ENCODE measurements around the gene MXI1. TPM values are rescaled to one million over a fixed set of nuclear protein-coding genes. Genes with fewer than 3 reads are reported as not detected.

MXI1 gene
- total and polyA plus RNA-seq, 2 of the 4 experiments (the other 2 are of a cell fraction) = 7.2 to 11.8 TPM

DNA sequence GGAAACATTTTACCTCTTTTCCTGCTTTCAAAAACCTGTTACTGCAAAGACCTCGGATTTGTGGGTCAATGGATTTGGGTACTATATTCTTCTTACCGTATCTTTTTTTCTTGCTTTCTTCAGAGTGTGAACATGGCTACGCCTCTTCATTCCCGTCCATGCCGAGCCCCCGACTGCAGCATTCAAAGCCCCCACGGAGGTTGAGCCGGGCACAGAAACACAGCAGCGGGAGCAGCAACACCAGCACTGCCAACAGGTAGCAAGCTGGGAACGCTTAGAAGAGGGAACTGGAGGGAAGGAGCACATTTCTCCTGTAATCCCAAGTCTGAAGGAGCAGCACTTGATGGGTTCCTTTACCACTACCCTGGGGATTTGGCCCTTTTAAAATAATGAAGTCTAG lies 20.7 kb downstream of the MXI1 start:
- Histone ChIP-seq H3K18ac (ENCODE audit: low read depth, low read length) (no peak overlapping the region), H3K56ac (ENCODE audit: extremely low read depth, insufficient read depth, low read length) (no peak overlapping the region), H4K20me1 (ENCODE audit: insufficient read depth, low read length) (peaks cover 3% of the 10 kb centered on the region), H3K27me3 (ENCODE audit: control insufficient read depth, insufficient read depth, low read length) (no peaks in the 10 kb centered on the region), H4K91ac (ENCODE audit: insufficient read depth, low read depth, low read length) (no peak overlapping the region), H4K8ac (ENCODE audit: low read depth in 2 of 2, low read length in 2 of 2) (no peak overlapping the region), H3K9me3 (ENCODE audit: control insufficient read depth, insufficient read depth, low read length) (no peaks in the 10 kb centered on the region), H2AK9ac (replicated peaks; ENCODE audit: low read depth, low read length, poor library complexity) (no peak overlapping the region), H2AK5ac (ENCODE audit: low read depth, low read length) (no peak overlapping the region), H2BK5ac (ENCODE audit: low read depth, low read length, poor library complexity, severe bottlenecking) (no peak overlapping the region), H3K4me1 (ENCODE audit: control insufficient read depth, insufficient read depth, low read length) (no peaks in the 10 kb centered on the region), H4K5ac (ENCODE audit: low read depth, low read length) (no peak overlapping the region), H3K27ac (ENCODE audit: insufficient read depth, low read length) (no peak overlapping the region), H3K36me3 (ENCODE audit: control insufficient read depth, insufficient read depth, low read length) (peaks cover 5% of the 10 kb centered on the region; the same call in 1 of the 2 replicates), H3K14ac (replicated peaks; ENCODE audit: low read depth, low read length) (no peak overlapping the region), H3K4me2 (ENCODE audit: low read depth, low read length) (no peak overlapping the region), H3K9me1 (ENCODE audit: insufficient read depth, low read length) (no peaks in the 10 kb centered on the region), H2BK120ac (ENCODE audit: low read depth, low read length) (no peak overlapping the region), H2BK15ac (ENCODE audit: low read depth, low read length) (no peak overlapping the region), H3K4me3 (ENCODE audit: insufficient read depth, low read depth, low read length) (no peak overlapping the region), H2AFZ (replicated peaks; ENCODE audit: low read length, poor library complexity) (no peak overlapping the region), H3K4ac (ENCODE audit: low read depth, low read length) (no peak overlapping the region), H3K23ac (ENCODE audit: low read depth, low read length) (no peak overlapping the region), H2BK20ac (ENCODE audit: low read depth, low read length) (no peak overlapping the region), H3K9ac (ENCODE audit: low read depth, low read length) (no peak overlapping the region), H3K79me1 (ENCODE audit: low read depth in 1 of 2, low read length in 2 of 2) (no peaks in the 10 kb centered on the region)
- WGBS, 2 experiments (ENCODE audit: extremely low coverage in 2 of 2, insufficient read length in 1 of 2) = 80% methylated on average over 1 of the region's 10 CpGs; no CpG with 5 or more reads in 1 of the 2 experiments
- CTCF ChIA-PET = no interaction called here
- DNase-seq = no peak
- dilution Hi-C loops (cut with HindIII; ENCODE audit: low sequenced_read_pairs, unreplicated experiment) (no loop called here), in situ Hi-C loops (cut with MboI; ENCODE audit: low sequenced_read_pairs) (no loop called here), intact Hi-C loops (cut with micrococcal nuclease) (loop anchor here (5.0 kb wide), 1 partner anchor 346 kb away; no protein-coding TSS in a partner anchor)
- POLR2A ChIA-PET (ENCODE audit: unreplicated experiment) = no interaction called here
- TF ChIP-seq BHLHE40 (IDR thresholded peaks at IDR 0.05; ENCODE audit: low read depth, low read length) = no peak
- no peak for TF ChIP-seq MAFK (IDR thresholded peaks at IDR 0.05; ENCODE audit: low read depth, low read length)
- TF ChIP-seq, protein P1, sequence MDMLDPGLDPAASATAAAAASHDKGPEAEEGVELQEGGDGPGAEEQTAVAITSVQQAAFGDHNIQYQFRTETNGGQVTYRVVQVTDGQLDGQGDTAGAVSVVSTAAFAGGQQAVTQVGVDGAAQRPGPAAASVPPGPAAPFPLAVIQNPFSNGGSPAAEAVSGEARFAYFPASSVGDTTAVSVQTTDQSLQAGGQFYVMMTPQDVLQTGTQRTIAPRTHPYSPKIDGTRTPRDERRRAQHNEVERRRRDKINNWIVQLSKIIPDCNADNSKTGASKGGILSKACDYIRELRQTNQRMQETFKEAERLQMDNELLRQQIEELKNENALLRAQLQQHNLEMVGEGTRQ (IDR thresholded peaks at IDR 0.05; ENCODE audit: low read depth, low read length) = no peak
- TF ChIP-seq NFE2L2 (IDR thresholded peaks at IDR 0.05; ENCODE audit: low read depth, low read length) = no peak
- TF ChIP-seq SMC3 (IDR thresholded peaks at IDR 0.05; ENCODE audit: low read depth, low read length) = no peak
- no peak for TF ChIP-seq RCOR1 (IDR thresholded peaks at IDR 0.05; ENCODE audit: insufficient replicate concordance, low read length)
- no peak for TF ChIP-seq MAZ (IDR thresholded peaks at IDR 0.05; ENCODE audit: borderline replicate concordance, low read depth, low read length)
- no peak for TF ChIP-seq POLR2A (IDR thresholded peaks at IDR 0.05; ENCODE audit: low read depth, low read length)
- TF ChIP-seq MXI1 (IDR thresholded peaks at IDR 0.05; ENCODE audit: borderline replicate concordance, low read depth, low read length) = no peak
- TF ChIP-seq RAD21 (IDR thresholded peaks at IDR 0.05; ENCODE audit: low read length) = no peak
- TF ChIP-seq, protein P2, sequence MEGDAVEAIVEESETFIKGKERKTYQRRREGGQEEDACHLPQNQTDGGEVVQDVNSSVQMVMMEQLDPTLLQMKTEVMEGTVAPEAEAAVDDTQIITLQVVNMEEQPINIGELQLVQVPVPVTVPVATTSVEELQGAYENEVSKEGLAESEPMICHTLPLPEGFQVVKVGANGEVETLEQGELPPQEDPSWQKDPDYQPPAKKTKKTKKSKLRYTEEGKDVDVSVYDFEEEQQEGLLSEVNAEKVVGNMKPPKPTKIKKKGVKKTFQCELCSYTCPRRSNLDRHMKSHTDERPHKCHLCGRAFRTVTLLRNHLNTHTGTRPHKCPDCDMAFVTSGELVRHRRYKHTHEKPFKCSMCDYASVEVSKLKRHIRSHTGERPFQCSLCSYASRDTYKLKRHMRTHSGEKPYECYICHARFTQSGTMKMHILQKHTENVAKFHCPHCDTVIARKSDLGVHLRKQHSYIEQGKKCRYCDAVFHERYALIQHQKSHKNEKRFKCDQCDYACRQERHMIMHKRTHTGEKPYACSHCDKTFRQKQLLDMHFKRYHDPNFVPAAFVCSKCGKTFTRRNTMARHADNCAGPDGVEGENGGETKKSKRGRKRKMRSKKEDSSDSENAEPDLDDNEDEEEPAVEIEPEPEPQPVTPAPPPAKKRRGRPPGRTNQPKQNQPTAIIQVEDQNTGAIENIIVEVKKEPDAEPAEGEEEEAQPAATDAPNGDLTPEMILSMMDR (conservative IDR thresholded peaks at IDR 0.05; ENCODE audit: low read depth, low read length) = no peak
- TF ChIP-seq FOS (IDR thresholded peaks at IDR 0.05; ENCODE audit: low read depth, low read length) = no peak
- no peak for TF ChIP-seq RFX5 (IDR thresholded peaks at IDR 0.05; ENCODE audit: low read depth, low read length)
- TF ChIP-seq, protein P3, sequence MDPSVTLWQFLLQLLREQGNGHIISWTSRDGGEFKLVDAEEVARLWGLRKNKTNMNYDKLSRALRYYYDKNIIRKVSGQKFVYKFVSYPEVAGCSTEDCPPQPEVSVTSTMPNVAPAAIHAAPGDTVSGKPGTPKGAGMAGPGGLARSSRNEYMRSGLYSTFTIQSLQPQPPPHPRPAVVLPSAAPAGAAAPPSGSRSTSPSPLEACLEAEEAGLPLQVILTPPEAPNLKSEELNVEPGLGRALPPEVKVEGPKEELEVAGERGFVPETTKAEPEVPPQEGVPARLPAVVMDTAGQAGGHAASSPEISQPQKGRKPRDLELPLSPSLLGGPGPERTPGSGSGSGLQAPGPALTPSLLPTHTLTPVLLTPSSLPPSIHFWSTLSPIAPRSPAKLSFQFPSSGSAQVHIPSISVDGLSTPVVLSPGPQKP (IDR thresholded peaks at IDR 0.05; ENCODE audit: borderline replicate concordance, low read depth, low read length) = no peak
- no peak for TF ChIP-seq CEBPB (IDR thresholded peaks at IDR 0.05; ENCODE audit: low read depth, low read length)
- no peak for TF ChIP-seq CHD1 (IDR thresholded peaks at IDR 0.05; ENCODE audit: low read depth, low read length)
- BruUV-seq (replicated peaks) = no TSS peak
- ATAC-seq (ENCODE audit: low read depth) = no peak
